DMS114 treated with DMSO at 0.1 percent for 48 hours (cell line): Measurements from ENCODE around the gene RPS6KA5.
"Not testable (repeated sequence)": the region's sequence is repeated elsewhere in the genome, so short reads cannot be mapped to it uniquely, and the experiment has no call there.

ENCODE experiments used
- DNase-seq: peaks from one replicate; lab custom pipeline; 2025; ENCODE audit not compliant: unreplicated experiment; lab: John Stamatoyannopoulos, UW

Gene RPS6KA5

GRCh38 chr14:90874599-90874998 is 185.8 kb downstream of the RPS6KA5 start:
- no peak for DNase-seq

GRCh38 chr14:90871605-90872233 is 188.7 kb downstream of the RPS6KA5 start:
- DNase-seq, result no peak

GRCh38 chr14:90870950-90871604 is 189.4 kb downstream of the RPS6KA5 start:
- DNase-seq, result no peak

GRCh38 chr14:90867501-90867900 is 192.9 kb downstream of the RPS6KA5 start:
- DNase-seq, result no peak

- no peak for DNase-seq
Observed at GRCh38 chr14:90866833-90867232, 193.6 kb downstream of the RPS6KA5 start.

GRCh38 chr14:90864741-90865140 is 195.7 kb downstream of the RPS6KA5 start:
- no peak for DNase-seq

- DNase-seq, result no peak
Observed at GRCh38 chr14:90858511-90858910, 201.9 kb downstream of the RPS6KA5 start.

GRCh38 chr14:90857866-90858265 is 202.6 kb downstream of the RPS6KA5 start:
- DNase-seq, result no peak

- DNase-seq, result not testable (repeated sequence)
Observed at GRCh38 chr14:90856115-90856514, 204.3 kb downstream of the RPS6KA5 start.

GRCh38 chr14:90853116-90853515 is 207.3 kb downstream of the RPS6KA5 start:
- DNase-seq, result no peak

GRCh38 chr14:90851327-90852036 is 209.0 kb downstream of the RPS6KA5 start:
- DNase-seq, result no peak

- no peak for DNase-seq
Observed at GRCh38 chr14:90850487-90850886, 210.0 kb downstream of the RPS6KA5 start.

- no peak for DNase-seq
Observed at GRCh38 chr14:90849787-90850444, 210.5 kb downstream of the RPS6KA5 start.

- no peak for DNase-seq
Observed at GRCh38 chr14:90848944-90849731, 211.3 kb downstream of the RPS6KA5 start.

GRCh38 chr14:90846511-90846910 is 213.9 kb downstream of the RPS6KA5 start:
- no peak for DNase-seq

- DNase-seq, result no peak
Observed at GRCh38 chr14:90844321-90844720, 216.1 kb downstream of the RPS6KA5 start.

- no peak for DNase-seq
Observed at GRCh38 chr14:90842726-90843125, 217.7 kb downstream of the RPS6KA5 start.

- not testable (repeated sequence) for DNase-seq
Observed at GRCh38 chr14:90840667-90841066, 219.8 kb downstream of the RPS6KA5 start.

GRCh38 chr14:90839889-90840266 is 220.6 kb downstream of the RPS6KA5 start:
- no peak for DNase-seq

GRCh38 chr14:90839024-90839888 is 221.2 kb downstream of the RPS6KA5 start:
- DNase-seq, result no peak
